HG02981 (cell line): ENCODE data around the gene HEPHL1.
"Not testable (repeated sequence)": the region's sequence is repeated elsewhere in the genome, so short reads cannot be mapped to it uniquely, and the experiment has no call there.

ENCODE experiments used
- ATAC-seq: cut with Tn5 transposase; IDR thresholded peaks from one replicate; pipeline ENCODE4 v1.9.1; 2021; ENCODE audit warnings: mild to moderate bottlenecking, moderate library complexity; ENCODE audit not compliant: unreplicated experiment

Gene HEPHL1

DNA sequence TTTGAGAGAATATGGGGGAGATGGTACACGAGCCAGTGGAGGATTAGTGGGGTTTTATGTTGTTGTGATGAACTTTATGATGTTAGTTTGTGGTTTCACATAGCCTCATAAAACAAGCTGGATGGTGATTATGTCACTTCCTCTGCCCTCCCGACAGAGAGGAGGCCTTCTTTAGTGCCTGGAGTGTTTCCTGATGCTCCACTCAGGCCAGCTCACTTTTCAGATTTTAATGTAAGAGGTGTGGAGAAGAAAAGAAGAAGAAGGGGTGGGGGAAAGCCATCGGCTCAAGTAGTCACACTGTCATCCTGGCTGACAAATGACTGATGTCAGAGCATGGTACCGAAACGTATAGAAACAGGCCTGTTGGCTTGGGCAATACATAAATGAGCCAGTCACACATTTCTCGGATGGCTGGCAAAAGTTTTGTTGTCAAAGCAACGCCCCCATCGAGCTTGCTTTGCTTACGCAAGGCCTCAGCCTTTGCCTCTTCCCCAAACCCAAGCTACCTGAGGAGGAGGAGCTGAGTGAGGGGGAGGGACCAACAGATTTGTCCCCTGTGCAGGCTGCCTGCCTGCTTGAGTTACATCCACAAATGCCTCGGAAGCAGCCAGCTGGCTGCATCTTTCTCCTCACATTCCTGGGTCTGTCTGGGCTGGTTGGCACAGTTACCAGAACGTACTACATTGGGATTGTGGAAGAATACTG lies at the start of gene HEPHL1:
Gene HEPHL1, plus strand, starts transcription at position 578 of the 705 bp plus-strand sequence. Its CDS starts 15 bp downstream, at position 593.
- ATAC-seq, result no peak

DNA sequence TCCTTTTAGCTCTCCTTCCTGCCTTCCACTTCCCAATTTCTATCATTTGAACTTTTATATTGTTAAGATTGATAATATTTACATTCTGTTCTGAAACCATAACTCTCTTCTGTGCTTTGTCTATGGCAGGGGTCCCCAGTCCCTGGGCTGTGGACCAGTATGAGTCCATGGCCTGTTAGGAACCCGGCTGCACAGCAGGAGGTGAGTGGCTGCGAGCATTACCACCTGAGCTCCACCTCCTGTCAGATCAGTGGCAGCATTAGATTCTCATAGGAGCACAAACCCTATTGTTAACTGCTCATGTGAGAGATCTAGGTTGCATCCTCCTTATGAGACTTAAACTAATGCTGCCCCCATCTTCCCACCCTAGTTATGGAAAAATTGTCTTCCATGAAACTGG lies 48.4 kb upstream of the HEPHL1 start:
- ATAC-seq, result no peak

- ATAC-seq, result not testable (repeated sequence)
These were observed 47.7 kb upstream of the HEPHL1 start for GRCh38 chr11:93973322-93974051.

DNA sequence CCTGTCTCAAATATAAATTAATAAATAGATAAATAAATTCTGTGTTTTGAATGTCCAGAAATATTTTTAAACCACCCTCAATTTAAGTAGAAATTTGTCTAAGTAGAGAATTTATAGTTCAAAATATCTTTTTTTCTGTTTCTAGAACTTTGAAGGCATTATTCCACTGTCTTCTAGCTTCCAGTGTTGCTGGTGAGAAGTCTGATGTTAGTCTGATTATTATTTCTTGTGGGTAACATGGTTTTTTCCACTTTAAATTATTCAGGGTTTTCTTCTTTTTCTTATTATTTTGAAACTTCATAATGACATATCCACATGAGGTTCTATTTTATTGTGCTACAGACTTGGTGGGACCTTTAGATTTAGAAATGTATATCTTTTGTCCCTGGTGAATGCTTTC lies 46.4 kb upstream of the HEPHL1 start:
- ATAC-seq, result no peak

GRCh38 chr11:93976577-93977254 lies 44.4 kb upstream of the HEPHL1 start:
- not testable (repeated sequence) for ATAC-seq

GRCh38 chr11:93983542-93984195 lies 37.5 kb upstream of the HEPHL1 start:
- no peak for ATAC-seq

- ATAC-seq, result no peak
These were observed 37.0 kb upstream of the HEPHL1 start for GRCh38 chr11:93984196-93984567.

GRCh38 chr11:93984936-93985335 lies 36.2 kb upstream of the HEPHL1 start:
- ATAC-seq, result no peak

- no peak for ATAC-seq
These were observed 34.4 kb upstream of the HEPHL1 start for GRCh38 chr11:93986716-93987115.

DNA sequence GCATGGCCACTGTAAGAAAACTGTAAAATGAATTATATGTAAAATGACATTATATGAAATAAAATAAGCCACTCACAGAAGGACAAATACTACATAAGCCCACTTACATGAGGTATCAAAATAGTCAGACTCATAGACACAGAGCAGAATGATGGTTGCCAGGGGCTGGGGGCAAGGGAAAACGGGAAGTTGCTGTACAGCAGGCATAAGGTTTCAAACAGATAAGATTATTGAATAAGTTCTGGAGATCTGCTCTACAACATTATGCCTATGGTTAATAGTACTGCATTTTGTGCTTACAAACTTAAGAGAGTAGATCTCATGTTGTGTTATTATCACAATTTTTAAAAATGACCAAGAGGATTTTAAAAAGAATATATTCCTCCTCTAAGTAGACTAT lies 32.7 kb upstream of the HEPHL1 start:
- ATAC-seq, result no peak

DNA sequence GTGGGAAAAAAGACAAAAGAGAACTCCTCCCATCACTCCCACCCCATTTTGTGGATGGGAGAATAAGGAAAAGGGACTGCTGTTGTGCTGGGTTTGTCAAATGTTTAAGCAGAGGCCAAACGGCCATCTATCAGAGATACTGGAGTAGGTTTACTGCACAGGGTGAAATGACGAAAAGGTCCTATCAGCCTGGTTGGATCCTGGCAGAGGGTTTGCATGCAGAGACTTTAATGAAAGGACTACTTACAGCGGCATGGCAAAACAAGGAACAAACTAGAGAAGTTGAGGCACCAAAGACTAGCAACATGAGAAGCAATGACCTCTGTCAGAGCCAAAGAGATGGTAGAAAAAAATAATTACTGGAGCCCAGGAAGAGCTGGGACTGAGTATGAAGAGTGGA lies 32.2 kb upstream of the HEPHL1 start:
- no peak for ATAC-seq

- no peak for ATAC-seq
These were observed 27.4 kb upstream of the HEPHL1 start for GRCh38 chr11:93993747-93994146.

GRCh38 chr11:93997741-93998140 lies 23.4 kb upstream of the HEPHL1 start:
- no peak for ATAC-seq

GRCh38 chr11:94000659-94001058 lies 20.5 kb upstream of the HEPHL1 start:
- no peak for ATAC-seq

GRCh38 chr11:94002226-94002625 lies 18.9 kb upstream of the HEPHL1 start:
- ATAC-seq, result no peak

- ATAC-seq, result no peak
These were observed 13.7 kb upstream of the HEPHL1 start for GRCh38 chr11:94007426-94007825.

DNA sequence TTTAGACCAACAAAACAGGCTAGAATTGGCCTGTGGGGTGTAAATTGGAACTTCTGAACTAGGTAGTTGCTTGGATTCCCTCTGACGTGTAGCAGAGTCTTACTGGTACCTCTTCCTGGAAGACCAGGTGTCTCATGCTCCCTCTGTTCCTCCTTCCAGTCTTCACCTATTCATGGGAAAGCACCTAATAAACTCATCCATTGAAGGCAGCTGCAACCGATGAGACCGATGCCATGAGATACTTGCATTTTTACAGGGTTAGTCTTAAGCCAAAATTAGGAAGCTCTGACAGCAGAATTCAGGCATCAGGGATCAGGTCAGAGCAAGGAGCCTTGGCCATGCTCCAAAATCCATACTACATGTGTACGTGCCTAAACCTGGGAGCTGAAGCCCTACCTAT lies 13.2 kb upstream of the HEPHL1 start:
- ATAC-seq, result no peak

- ATAC-seq, result no peak
These were observed 11.0 kb upstream of the HEPHL1 start for GRCh38 chr11:94010136-94010535.

GRCh38 chr11:94011478-94011877 lies 9.7 kb upstream of the HEPHL1 start:
- no peak for ATAC-seq

DNA sequence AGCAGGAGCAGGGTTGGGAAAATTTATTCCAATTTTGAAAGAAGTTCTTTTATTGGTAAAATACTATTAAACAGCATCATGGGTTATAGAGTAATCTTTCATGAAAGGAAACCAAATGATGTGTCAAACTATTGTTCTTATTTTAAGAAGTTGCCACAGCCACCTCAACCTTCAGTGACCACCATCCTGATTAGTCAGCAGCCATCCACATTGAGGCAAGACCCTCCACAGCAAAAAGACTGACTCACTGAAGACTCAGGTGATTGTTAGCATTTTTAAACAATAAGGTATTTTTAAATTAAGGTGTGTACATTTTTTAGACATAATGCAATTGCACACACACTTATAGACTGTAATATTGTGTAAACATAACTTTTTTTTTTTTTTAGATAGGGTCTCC lies 3.7 kb upstream of the HEPHL1 start:
- no peak for ATAC-seq

- ATAC-seq, result no peak
These were observed 2.4 kb upstream of the HEPHL1 start for GRCh38 chr11:94018721-94019120.
